ENCODE results near the gene OSBPL6.
"Not testable (repeated sequence)": the region's sequence is repeated elsewhere in the genome, so short reads cannot be mapped to it uniquely, and the experiment has no call there.

OSBPL6 gene

DNA sequence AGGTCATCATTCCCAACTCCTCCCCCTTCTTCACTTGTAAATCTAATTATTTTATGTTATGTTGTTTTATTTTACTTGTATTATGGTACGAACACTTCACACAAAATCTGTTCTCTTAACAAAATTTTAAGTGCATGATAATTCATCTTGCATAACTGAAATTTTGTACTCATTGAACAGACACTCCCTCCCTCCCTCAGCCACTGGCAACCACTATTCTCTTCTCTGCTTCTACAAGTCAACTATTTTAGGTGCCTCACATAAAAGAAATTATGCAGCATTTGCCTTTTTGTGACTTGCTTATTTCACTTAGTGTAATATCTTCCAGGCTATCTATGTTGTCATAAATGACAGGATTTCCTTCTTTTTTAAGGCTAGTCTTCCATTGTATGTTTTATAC is 30.4 kb upstream of the OSBPL6 start:
- no peak overlapping the region for H2AFZ ChIP-seq (ENCODE audit: low read depth, low read length)
- no peaks in the 10 kb centered on the region for H3K36me3 ChIP-seq (ENCODE audit: insufficient read depth, low read length)
- peaks cover 4% of the 10 kb centered on the region for H3K27me3 ChIP-seq (ENCODE audit: insufficient read depth, low read length, poor library complexity)
- DNase-seq, result no peak
- no peak overlapping the region for H3K9ac ChIP-seq (ENCODE audit: low read depth, low read length)
- H4K20me1 ChIP-seq (ENCODE audit: insufficient read depth, low read length), result no peaks in the 10 kb centered on the region
- no peaks in the 10 kb centered on the region for H3K4me1 ChIP-seq (ENCODE audit: insufficient read depth, low read length)
- ATAC-seq (ENCODE audit: insufficient read depth, low read depth), result no peak
- no peak overlapping the region for H3K27ac ChIP-seq (ENCODE audit: low read length)
- H3K9me3 ChIP-seq (ENCODE audit: insufficient read depth, low read length, severe bottlenecking), result no peaks in the 10 kb centered on the region
- no peak overlapping the region for H3K4me2 ChIP-seq (ENCODE audit: insufficient read depth, low read length)
- no peak for TF ChIP-seq EZH2 (IDR thresholded peaks at IDR 0.05; ENCODE audit: borderline replicate concordance, low read depth, low read length, severe bottlenecking)
- TF ChIP-seq, protein P1, sequence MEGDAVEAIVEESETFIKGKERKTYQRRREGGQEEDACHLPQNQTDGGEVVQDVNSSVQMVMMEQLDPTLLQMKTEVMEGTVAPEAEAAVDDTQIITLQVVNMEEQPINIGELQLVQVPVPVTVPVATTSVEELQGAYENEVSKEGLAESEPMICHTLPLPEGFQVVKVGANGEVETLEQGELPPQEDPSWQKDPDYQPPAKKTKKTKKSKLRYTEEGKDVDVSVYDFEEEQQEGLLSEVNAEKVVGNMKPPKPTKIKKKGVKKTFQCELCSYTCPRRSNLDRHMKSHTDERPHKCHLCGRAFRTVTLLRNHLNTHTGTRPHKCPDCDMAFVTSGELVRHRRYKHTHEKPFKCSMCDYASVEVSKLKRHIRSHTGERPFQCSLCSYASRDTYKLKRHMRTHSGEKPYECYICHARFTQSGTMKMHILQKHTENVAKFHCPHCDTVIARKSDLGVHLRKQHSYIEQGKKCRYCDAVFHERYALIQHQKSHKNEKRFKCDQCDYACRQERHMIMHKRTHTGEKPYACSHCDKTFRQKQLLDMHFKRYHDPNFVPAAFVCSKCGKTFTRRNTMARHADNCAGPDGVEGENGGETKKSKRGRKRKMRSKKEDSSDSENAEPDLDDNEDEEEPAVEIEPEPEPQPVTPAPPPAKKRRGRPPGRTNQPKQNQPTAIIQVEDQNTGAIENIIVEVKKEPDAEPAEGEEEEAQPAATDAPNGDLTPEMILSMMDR (IDR thresholded peaks at IDR 0.05; ENCODE audit: borderline replicate concordance, extremely low read depth, low read length, poor library complexity, severe bottlenecking), result no peak
- H3K79me2 ChIP-seq (ENCODE audit: insufficient read depth, low read length), result no peaks in the 10 kb centered on the region
- H3K4me3 ChIP-seq (ENCODE audit: low read depth in 1 of 2, low read length in 2 of 2), result no peak overlapping the region

DNA sequence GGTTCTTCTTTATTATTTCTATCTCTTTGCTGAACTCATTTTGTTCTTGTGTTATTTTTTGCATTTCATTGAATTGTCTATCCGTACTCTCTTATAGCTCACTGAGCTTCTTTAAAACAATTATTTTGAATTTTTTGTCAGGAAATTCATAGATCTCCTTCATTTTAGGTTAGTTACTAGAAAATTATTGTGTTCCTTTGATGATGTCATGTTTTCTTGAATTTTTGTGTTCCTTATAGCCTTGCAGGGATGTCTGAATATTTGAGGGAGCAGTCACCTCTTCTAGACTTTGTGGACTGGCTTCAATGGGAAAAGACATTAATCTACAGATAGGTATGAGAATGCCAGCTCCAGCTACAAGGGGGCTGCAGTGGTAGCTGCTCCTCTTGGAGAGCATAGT is 20.7 kb upstream of the OSBPL6 start:
- ATAC-seq (ENCODE audit: insufficient read depth, low read depth), result no peak
- Histone ChIP-seq H3K79me2 (ENCODE audit: insufficient read depth, low read length) (no peaks in the 10 kb centered on the region), H3K27ac (ENCODE audit: low read length) (no peak overlapping the region), H3K4me1 (ENCODE audit: insufficient read depth, low read length) (no peaks in the 10 kb centered on the region), H3K9me3 (ENCODE audit: insufficient read depth, low read length, severe bottlenecking) (no peaks in the 10 kb centered on the region), H3K4me3 (ENCODE audit: low read depth in 1 of 2, low read length in 2 of 2) (no peak overlapping the region), H2AFZ (ENCODE audit: low read depth, low read length) (no peak overlapping the region), H3K36me3 (ENCODE audit: insufficient read depth, low read length) (no peaks in the 10 kb centered on the region), H4K20me1 (ENCODE audit: insufficient read depth, low read length) (no peaks in the 10 kb centered on the region), H3K9ac (ENCODE audit: low read depth, low read length) (no peak overlapping the region), H3K27me3 (ENCODE audit: insufficient read depth, low read length, poor library complexity) (no peaks in the 10 kb centered on the region), H3K4me2 (ENCODE audit: insufficient read depth, low read length) (no peak overlapping the region)
- no peak for DNase-seq
- TF ChIP-seq, protein P1 (IDR thresholded peaks at IDR 0.05; ENCODE audit: borderline replicate concordance, extremely low read depth, low read length, poor library complexity, severe bottlenecking), result no peak
- no peak for TF ChIP-seq EZH2 (IDR thresholded peaks at IDR 0.05; ENCODE audit: borderline replicate concordance, low read depth, low read length, severe bottlenecking)

DNA sequence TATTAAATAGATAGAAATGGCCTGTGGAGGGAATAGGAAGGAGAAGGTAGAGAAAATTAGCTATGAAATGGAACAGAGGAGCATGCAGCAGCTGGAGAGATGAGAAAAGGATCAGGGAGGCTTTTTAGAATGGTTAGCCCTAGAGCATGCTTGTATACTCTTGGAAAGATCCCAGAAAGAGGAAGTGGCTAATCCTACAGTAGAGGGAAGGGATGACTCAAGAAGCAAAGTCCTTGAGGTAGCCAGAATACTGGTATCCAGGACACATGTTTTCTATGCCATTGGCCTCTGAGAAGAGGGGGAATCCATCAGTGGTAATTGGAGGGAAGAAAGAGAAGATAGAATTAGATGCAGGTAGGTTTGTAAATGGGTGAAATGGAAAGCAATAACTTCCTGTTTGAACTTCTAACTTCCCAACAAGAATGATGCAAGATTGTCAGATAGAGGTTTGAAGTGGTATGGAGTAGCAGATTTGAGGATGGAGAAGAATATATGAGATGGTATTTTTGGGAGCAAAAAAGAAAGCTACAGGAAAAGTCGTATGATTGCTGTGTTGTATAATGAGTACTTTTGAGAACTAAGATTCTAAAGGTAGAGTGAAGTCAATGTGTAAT is 17.1 kb upstream of the OSBPL6 start:
- no peak overlapping the region for H3K4me2 ChIP-seq (ENCODE audit: insufficient read depth, low read length)
- no peaks in the 10 kb centered on the region for H4K20me1 ChIP-seq (ENCODE audit: insufficient read depth, low read length)
- H3K27me3 ChIP-seq (ENCODE audit: insufficient read depth, low read length, poor library complexity), result no peaks in the 10 kb centered on the region
- H3K36me3 ChIP-seq (ENCODE audit: insufficient read depth, low read length), result no peaks in the 10 kb centered on the region
- ATAC-seq (ENCODE audit: insufficient read depth, low read depth) (no peak), DNase-seq (no peak)
- H3K9me3 ChIP-seq (ENCODE audit: insufficient read depth, low read length, severe bottlenecking), result no peaks in the 10 kb centered on the region
- H2AFZ ChIP-seq (ENCODE audit: low read depth, low read length), result no peak overlapping the region
- H3K27ac ChIP-seq (ENCODE audit: low read length), result no peak overlapping the region
- no peak overlapping the region for H3K4me3 ChIP-seq (ENCODE audit: low read depth in 1 of 2, low read length in 2 of 2)
- no peak overlapping the region for H3K9ac ChIP-seq (ENCODE audit: low read depth, low read length)
- no peaks in the 10 kb centered on the region for H3K4me1 ChIP-seq (ENCODE audit: insufficient read depth, low read length)
- no peak for TF ChIP-seq EZH2 (IDR thresholded peaks at IDR 0.05; ENCODE audit: borderline replicate concordance, low read depth, low read length, severe bottlenecking)
- TF ChIP-seq, protein P1 (IDR thresholded peaks at IDR 0.05; ENCODE audit: borderline replicate concordance, extremely low read depth, low read length, poor library complexity, severe bottlenecking), result no peak
- H3K79me2 ChIP-seq (ENCODE audit: insufficient read depth, low read length), result no peaks in the 10 kb centered on the region

DNA sequence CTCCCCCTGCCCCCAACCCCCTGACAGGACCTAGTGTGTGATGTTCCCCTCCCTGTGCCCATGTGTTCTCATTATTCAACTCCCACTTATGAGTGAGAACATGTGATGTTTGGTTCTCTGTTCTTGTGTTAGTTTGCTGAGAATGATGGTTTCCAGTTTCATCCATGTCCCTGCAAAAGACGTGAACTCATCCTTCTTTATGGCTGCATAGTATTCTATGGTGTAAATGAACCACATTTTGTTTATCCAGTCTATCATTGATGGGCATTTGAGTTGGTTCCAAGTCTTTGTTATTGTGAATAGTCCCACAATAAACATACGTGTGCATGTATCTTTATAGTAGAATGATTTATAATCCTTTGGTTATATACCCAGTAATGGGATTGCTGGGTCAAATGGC is 13.7 kb upstream of the OSBPL6 start:
- H3K79me2 ChIP-seq (ENCODE audit: insufficient read depth, low read length); DNase-seq; ATAC-seq (ENCODE audit: insufficient read depth, low read depth); H4K20me1 ChIP-seq (ENCODE audit: insufficient read depth, low read length); H3K27ac ChIP-seq (ENCODE audit: low read length); H2AFZ ChIP-seq (ENCODE audit: low read depth, low read length); H3K9ac ChIP-seq (ENCODE audit: low read depth, low read length); H3K4me3 ChIP-seq (ENCODE audit: low read depth in 1 of 2, low read length in 2 of 2); H3K27me3 ChIP-seq (ENCODE audit: insufficient read depth, low read length, poor library complexity); H3K4me1 ChIP-seq (ENCODE audit: insufficient read depth, low read length); H3K36me3 ChIP-seq (ENCODE audit: insufficient read depth, low read length); H3K4me2 ChIP-seq (ENCODE audit: insufficient read depth, low read length); H3K9me3 ChIP-seq (ENCODE audit: insufficient read depth, low read length, severe bottlenecking): not testable (repeated sequence)
